T-helper 1 cell treated with Interleukin-12 subunit alpha and Interleukin-12 subunit beta and Interleukin-4 antibody, amounts not matched to agents 30 μg/mL and 1 μg/mL, for 36 hours (primary cell): ENCODE data around the gene KBTBD2.
A peak's percentile ranks its signal among the peaks of the same experiment; 100 is the strongest.
"Not testable (repeated sequence)": the region's sequence is repeated elsewhere in the genome, so short reads cannot be mapped to it uniquely, and the experiment has no call there.

ENCODE experiments used
- H3K27ac Mint-ChIP-seq: one replicate; pipeline ENCODE4 v1.8.0; 2021; ENCODE audit warnings: mild to moderate bottlenecking, mixed read lengths
- H3K27me3 Mint-ChIP-seq: one replicate; pipeline ENCODE4 v1.8.0; 2021; ENCODE audit warnings: low read depth, mixed read lengths
- H3K36me3 Mint-ChIP-seq: one replicate; pipeline ENCODE4 v1.8.0; 2021; ENCODE audit warnings: low read depth, mixed read lengths
- H3K4me1 Mint-ChIP-seq: one replicate; pipeline ENCODE4 v1.8.0; 2021; ENCODE audit warnings: low read depth, mixed read lengths
- H3K4me3 Mint-ChIP-seq: one replicate; pipeline ENCODE4 v1.8.0; 2021; ENCODE audit warnings: mild to moderate bottlenecking, moderate library complexity, mixed read lengths
- H3K9me3 Mint-ChIP-seq: one replicate; pipeline ENCODE4 v1.8.0; 2021; ENCODE audit warnings: mixed read lengths

The KBTBD2 gene

DNA sequence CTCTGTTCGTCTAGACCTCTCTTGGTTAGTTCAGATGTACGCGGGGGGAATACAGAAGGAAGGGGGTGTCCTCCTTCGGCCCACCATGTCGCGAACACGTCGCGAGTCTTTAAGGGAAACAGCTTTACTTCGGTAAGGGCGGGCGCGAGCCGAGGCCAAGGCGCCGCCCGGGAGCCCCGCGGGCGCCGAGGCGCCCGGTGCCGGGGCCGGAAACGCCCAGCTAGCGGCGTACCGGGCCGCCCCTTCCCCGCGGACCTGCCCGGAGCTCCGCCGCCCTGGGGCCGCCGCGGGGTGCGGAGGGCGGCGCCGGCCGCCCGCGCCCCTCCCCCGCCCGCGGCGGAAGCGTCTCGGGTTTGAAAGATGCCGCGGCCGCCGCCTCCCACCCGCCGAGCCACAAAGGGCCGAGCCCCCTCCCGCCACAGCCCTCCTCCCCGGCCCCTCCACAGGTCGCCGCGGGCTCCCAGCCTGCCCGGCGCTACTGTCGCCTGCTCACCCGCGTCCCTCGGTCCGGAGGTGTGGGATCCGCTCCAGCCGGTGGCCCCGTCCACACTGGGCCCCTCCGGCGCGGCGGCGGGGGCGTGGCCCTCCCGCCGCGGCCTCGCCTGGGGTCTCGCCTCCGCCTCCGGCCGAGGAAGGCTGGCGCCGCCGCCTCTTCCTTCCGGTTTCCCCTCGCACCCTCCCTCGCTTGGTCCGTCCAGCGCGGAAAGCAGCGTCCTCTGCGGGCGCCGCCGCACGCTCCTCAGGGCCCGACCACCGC is at the start of gene KBTBD2:
KBTBD2 (minus strand) TSS at position 718 of the 757 bp plus-strand sequence. CDS start 12,156 bp downstream, outside the sequence.
- peak within 1 kb of the TSS; percentile 92 for H3K4me3 Mint-ChIP-seq
- H3K4me1 Mint-ChIP-seq: peaks cover 50% of the 10 kb centered on the region
- H3K27me3 Mint-ChIP-seq: no peaks in the 10 kb centered on the region
- H3K36me3 Mint-ChIP-seq: peaks cover 20% of the 10 kb centered on the region
- H3K9me3 Mint-ChIP-seq: no peaks in the 10 kb centered on the region
- peak within 1 kb of the TSS; percentile 99 for H3K27ac Mint-ChIP-seq

- peaks cover 9% of the 10 kb centered on the region for H3K9me3 Mint-ChIP-seq
- peaks cover 18% of the 10 kb centered on the region for H3K4me1 Mint-ChIP-seq
- no peak overlapping the region for H3K27ac Mint-ChIP-seq
- H3K4me3 Mint-ChIP-seq: peak overlapping the region; percentile 95
- peaks cover 11% of the 10 kb centered on the region for H3K27me3 Mint-ChIP-seq
- peaks cover 8% of the 10 kb centered on the region for H3K36me3 Mint-ChIP-seq
Observed at GRCh38 chr7:32941181-32941580, 49.6 kb upstream of the KBTBD2 start.

DNA sequence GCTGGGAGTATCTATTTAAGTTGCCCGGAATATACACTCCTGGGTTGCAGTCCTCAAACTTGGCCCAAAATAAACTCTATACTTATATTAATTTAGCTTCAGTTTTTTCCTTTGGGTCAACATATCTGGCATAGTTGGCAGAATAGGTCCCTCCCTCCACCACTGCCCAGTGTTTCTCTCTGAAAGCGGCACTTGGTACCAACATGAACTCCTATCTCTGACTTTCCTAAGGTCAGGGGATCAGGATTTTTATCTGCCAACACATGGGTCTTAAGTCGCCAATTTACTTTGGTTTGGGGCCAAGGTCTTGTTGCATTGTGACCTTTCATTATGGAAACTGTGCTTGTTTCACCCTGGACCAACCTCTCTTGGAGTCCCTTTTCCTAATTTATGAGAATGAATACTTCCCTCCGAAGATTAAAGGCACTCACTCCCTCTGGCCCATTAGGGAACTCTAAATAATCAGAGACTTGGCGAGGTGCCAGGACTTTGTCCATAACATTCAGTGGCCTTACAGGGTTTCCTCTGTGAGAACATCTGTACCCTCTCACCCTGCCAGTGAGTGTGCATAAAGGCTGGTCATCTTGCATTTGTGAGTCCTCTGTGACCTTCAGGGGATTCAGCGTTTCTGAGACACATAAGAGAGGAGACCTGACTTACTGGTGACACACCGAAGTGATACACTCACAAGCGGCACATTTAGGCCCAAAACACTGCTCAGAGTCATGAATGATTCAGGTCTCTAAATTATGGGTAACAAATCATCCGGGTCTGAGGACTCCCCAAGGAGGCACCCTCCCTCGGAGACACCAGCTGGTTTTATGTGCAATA is 46.0 kb upstream of the KBTBD2 start:
- no peaks in the 10 kb centered on the region for H3K27me3 Mint-ChIP-seq
- no peak overlapping the region for H3K4me3 Mint-ChIP-seq
- peaks cover 8% of the 10 kb centered on the region for H3K36me3 Mint-ChIP-seq
- H3K27ac Mint-ChIP-seq: no peak overlapping the region
- peaks cover 18% of the 10 kb centered on the region for H3K4me1 Mint-ChIP-seq
- no peaks in the 10 kb centered on the region for H3K9me3 Mint-ChIP-seq

DNA sequence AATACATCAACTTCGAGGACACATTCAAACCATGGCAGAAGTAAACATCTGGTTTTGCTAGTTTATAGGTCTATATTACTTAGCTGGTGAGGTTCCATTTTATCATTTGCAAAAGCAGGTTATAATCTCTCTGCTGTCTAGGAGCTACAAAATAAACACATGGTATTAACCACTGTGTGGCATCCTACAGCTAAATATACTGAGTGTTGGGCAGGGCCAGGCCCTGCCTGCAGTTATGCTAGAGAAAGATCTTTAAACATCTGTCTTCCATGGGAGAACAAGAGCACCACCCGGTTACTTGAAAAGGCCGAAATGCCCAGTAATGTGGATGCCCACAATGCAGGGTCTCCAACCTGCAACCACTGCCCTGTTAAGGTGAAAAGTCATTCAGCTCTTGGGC is 45.1 kb upstream of the KBTBD2 start:
- Mint-ChIP-seq H3K27me3 (no peaks in the 10 kb centered on the region), H3K4me1 (peaks cover 12% of the 10 kb centered on the region), H3K4me3 (no peak overlapping the region), H3K36me3 (peaks cover 6% of the 10 kb centered on the region), H3K9me3 (no peaks in the 10 kb centered on the region), H3K27ac (no peak overlapping the region)

- H3K36me3 Mint-ChIP-seq: peaks cover 9% of the 10 kb centered on the region
- H3K4me1 Mint-ChIP-seq: peaks cover 5% of the 10 kb centered on the region
- H3K4me3 Mint-ChIP-seq: no peak overlapping the region
- H3K27me3 Mint-ChIP-seq: no peaks in the 10 kb centered on the region
- no peak overlapping the region for H3K27ac Mint-ChIP-seq
- no peaks in the 10 kb centered on the region for H3K9me3 Mint-ChIP-seq
Observed at GRCh38 chr7:32935558-32935957, 44.0 kb upstream of the KBTBD2 start.

DNA sequence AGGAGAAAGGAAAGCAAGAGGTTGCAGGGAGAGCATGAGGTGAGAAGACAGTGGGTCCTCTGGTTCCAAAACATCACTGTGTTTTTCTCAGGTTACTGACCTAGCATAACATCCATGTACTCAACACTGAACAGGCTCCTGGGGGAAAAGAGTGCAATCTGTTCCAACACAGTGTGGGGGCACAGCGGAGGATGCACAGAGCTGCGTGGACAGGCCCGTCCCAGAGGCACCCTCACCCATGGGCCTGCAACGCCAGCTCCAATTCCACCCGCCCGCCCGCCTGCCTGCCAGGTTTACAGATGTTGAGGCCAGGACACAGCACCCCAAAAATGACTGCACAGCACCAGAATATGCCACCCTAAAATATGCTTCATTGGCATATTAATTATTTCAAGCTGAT is 38.8 kb upstream of the KBTBD2 start:
- Mint-ChIP-seq H3K9me3 (no peaks in the 10 kb centered on the region), H3K27ac (no peak overlapping the region), H3K36me3 (peaks cover 8% of the 10 kb centered on the region), H3K27me3 (no peaks in the 10 kb centered on the region), H3K4me1 (no peaks in the 10 kb centered on the region), H3K4me3 (no peak overlapping the region)

DNA sequence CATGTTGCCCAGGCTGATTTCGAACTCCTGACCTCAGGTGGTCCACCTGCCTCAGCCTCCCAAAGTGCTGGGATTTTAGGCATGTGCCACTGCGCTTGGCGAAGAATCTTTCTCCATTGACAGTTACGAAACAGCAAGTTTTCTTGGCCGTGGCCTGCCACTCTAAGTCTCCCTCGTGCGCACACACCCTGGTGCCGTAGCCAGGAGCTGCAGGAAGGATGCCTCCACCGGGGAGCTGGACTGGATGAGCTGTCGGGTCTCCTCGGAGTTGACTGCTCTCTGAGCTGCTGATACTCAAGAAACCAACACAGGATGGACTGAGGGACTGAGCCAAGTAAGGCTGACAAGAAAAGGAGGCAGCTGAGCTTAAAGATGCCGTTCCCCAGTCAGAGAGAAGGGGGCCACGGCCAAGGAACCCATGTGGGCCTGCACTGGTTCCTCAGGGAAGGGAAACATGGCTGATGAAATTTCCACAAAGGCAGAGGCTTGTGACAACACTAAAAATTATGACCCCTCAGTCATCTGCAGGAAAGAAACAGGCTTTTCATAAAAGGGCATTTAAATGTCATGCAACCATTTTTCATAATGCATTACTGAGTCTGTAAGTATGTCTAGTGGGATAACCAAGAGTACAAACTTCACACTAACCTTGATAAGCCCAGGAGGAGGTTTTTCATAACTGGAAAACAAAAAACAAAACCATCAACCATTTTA is 38.0 kb upstream of the KBTBD2 start:
- Mint-ChIP-seq H3K27ac (no peak overlapping the region), H3K36me3 (peaks cover 8% of the 10 kb centered on the region), H3K9me3 (no peaks in the 10 kb centered on the region), H3K4me3 (no peak overlapping the region), H3K4me1 (no peaks in the 10 kb centered on the region), H3K27me3 (no peaks in the 10 kb centered on the region)

- H3K27me3 Mint-ChIP-seq: no peaks in the 10 kb centered on the region
- H3K4me3 Mint-ChIP-seq: no peak overlapping the region
- peaks cover 8% of the 10 kb centered on the region for H3K36me3 Mint-ChIP-seq
- no peaks in the 10 kb centered on the region for H3K9me3 Mint-ChIP-seq
- H3K27ac Mint-ChIP-seq: no peak overlapping the region
- H3K4me1 Mint-ChIP-seq: no peaks in the 10 kb centered on the region
Observed at GRCh38 chr7:32928785-32929298, 37.3 kb upstream of the KBTBD2 start.

- H3K4me3 Mint-ChIP-seq: no peak overlapping the region
- H3K9me3 Mint-ChIP-seq: no peaks in the 10 kb centered on the region
- no peaks in the 10 kb centered on the region for H3K27me3 Mint-ChIP-seq
- no peak overlapping the region for H3K27ac Mint-ChIP-seq
- peaks cover 2% of the 10 kb centered on the region for H3K4me1 Mint-ChIP-seq
- peaks cover 11% of the 10 kb centered on the region for H3K36me3 Mint-ChIP-seq
Observed at GRCh38 chr7:32921896-32922295, 30.3 kb upstream of the KBTBD2 start.

GRCh38 chr7:32916994-32917393 is 25.4 kb upstream of the KBTBD2 start:
- not testable (repeated sequence) for H3K9me3 Mint-ChIP-seq, H3K4me1 Mint-ChIP-seq, H3K4me3 Mint-ChIP-seq, H3K27me3 Mint-ChIP-seq, H3K27ac Mint-ChIP-seq
- peaks cover 21% of the 10 kb centered on the region for H3K36me3 Mint-ChIP-seq

DNA sequence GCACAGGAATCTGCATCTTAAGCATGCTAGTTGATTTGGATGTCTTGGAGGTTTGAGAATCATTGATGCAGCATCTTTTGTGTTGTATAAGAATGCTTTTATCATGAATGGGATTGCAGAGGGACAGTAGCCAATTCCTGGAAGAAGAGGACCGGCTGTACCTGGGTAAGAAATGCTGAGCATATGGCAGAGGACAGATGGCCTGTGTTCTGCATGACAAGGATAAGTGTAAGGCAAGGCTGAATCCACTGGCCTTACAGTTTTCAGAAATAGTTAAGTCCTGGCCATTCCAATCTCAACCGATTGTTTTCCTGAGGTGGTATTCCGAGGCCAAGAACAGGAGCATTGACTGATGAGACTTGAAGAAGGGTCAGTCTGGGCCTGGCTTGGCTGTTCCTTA is 24.4 kb upstream of the KBTBD2 start:
- Mint-ChIP-seq H3K27me3 (no peaks in the 10 kb centered on the region), H3K4me1 (peaks cover 7% of the 10 kb centered on the region), H3K27ac (no peak overlapping the region), H3K9me3 (no peaks in the 10 kb centered on the region), H3K4me3 (no peak overlapping the region), H3K36me3 (peaks cover 19% of the 10 kb centered on the region)

DNA sequence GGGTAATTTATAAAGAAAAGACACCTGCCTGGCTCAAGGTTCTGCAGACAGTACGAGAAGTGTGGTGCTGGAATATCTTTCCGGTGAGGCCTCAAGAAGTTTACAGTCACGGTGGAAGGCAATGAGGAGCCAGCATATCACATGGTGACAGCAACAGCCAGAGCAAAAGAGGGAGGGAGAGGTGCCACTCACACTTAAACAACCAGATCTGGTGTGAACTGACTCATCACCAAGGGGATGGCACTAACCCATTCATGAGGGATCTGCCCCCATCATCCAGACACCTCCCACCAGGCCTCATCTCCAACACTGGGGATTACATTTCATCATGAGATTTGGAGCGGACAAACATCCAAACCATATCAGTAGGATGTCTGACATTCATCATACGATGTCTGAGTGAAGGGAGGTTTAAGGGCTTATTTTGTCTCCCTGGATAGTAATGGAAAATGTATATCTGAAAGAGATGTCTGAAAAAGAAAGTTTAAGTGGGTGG is 23.5 kb upstream of the KBTBD2 start:
- Mint-ChIP-seq H3K27me3 (no peaks in the 10 kb centered on the region), H3K27ac (no peak overlapping the region), H3K4me1 (peaks cover 7% of the 10 kb centered on the region), H3K4me3 (no peak overlapping the region), H3K9me3 (no peaks in the 10 kb centered on the region), H3K36me3 (peaks cover 19% of the 10 kb centered on the region)

DNA sequence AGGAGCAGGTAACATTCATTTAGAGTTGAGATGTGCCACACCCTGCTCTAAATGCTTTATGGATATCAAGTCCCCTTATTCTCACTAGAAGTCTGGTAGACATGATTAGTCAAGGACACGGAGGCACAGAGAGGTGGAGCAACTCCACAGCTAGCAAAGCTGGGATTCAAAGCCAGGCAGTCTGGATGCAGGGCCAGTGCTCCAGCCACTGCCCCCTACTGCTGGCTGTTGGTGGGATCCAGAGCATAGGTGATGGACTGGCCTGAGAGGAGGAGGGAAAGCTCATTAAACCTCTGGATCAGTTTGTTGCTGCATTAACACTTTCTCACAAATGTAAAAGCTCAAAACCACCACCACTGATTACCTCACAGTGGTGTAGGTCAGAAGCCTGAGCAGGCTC is 22.6 kb upstream of the KBTBD2 start:
- no peak overlapping the region for H3K27ac Mint-ChIP-seq

GRCh38 chr7:32910195-32910594 is 18.6 kb upstream of the KBTBD2 start:
- Mint-ChIP-seq H3K27ac (no peak overlapping the region), H3K36me3 (peaks cover 9% of the 10 kb centered on the region), H3K4me3 (no peak overlapping the region), H3K9me3 (no peaks in the 10 kb centered on the region), H3K27me3 (no peaks in the 10 kb centered on the region), H3K4me1 (peaks cover 8% of the 10 kb centered on the region)

More for the DNA sequence above, 22.6 kb upstream of the KBTBD2 start:
- H3K4me3 Mint-ChIP-seq: no peak overlapping the region
- H3K9me3 Mint-ChIP-seq: no peaks in the 10 kb centered on the region
- H3K36me3 Mint-ChIP-seq: peaks cover 19% of the 10 kb centered on the region
- peaks cover 7% of the 10 kb centered on the region for H3K4me1 Mint-ChIP-seq
- no peaks in the 10 kb centered on the region for H3K27me3 Mint-ChIP-seq
